ENCODE data around the gene C13orf46. TPM values are rescaled to one million over a fixed set of nuclear protein-coding genes. Genes with fewer than 3 reads are reported as not detected.

The C13orf46 gene
- total RNA-seq = 0.28 and 0.38 TPM in 2 replicates

GRCh38 chr13:113973218-113974164 is at the start of gene C13orf46:
Gene C13orf46 (minus strand): TSS chr13:113974076. CDS start chr13:113973997, 79 bp downstream.

Other genes starting within 250 kb of the C13orf46 start
- gene TMEM255B, start 214.8 kb downstream of the C13orf46 start, total RNA-seq = 0.38 and 1.1 TPM in 2 replicates
- gene GAS6, start 110.0 kb downstream of the C13orf46 start, total RNA-seq = 74.4 and 134 TPM in 2 replicates
- gene RASA3, start 158.5 kb upstream of the C13orf46 start, total RNA-seq = 22.0 and 37.6 TPM in 2 replicates
- gene CFAP97D2, start 205.2 kb upstream of the C13orf46 start, total RNA-seq = not detected in 2 replicates

Data from regular cardiac myocyte (primary cell).